ENCODE data around the gene PDLIM7. TPM values are rescaled to one million over a fixed set of nuclear protein-coding genes. Genes with fewer than 3 reads are reported as not detected.

Gene PDLIM7
- total and polyA plus RNA-seq, 7 donors = 7.2 to 923 (median 274) TPM

DNA sequence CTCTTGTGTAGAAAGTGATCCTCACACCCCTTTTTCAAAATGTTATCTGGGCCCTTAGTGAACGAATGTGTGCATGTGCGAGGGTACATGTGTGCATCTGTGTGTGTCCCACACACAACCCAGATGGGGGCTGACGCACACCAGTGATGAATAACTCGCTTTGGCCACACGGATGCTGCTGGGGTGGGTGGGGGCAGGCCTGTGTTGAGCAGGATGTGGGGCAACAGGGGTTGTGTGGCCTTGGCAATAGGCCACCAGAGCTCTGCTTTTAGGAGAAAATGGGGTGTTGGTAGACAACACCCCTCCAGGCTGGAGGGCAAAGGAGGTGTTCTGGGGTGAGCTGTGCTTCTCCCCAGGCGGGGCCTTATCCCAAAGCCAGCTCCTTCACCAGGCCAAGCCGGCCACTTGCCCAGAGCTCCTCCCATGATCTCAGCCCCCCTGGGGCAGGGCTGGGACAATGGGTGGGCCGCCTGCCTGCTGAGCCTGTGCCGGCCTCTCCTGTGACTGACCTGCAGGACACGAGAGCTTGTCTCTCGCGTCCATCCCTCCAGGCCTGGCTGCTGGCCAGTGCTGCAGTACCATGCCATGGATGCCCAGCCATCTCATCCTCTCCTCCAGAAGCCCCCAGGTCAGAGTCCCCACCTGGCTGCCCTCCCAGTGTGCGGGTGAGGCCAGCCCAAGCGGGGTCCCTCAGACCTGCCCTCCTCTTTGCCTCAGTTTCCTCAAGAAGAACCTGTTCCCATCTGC lies 25.6 kb downstream of the PDLIM7 start:
- Histone ChIP-seq H3K4me1 (peaks cover 0 to 79% (median 74%) of the 10 kb centered on the region in 4 donors), H3K9me3 (no peaks in the 10 kb centered on the region), H3K4me3 (peak overlapping the region; percentile 67 to 92 (median 80)), H3K27me3 (no peaks in the 10 kb centered on the region), H3K27ac (peak overlapping the region; percentile 95 to 99 (median 96)), H3K36me3 (peaks cover 5 to 21% (median 12%) of the 10 kb centered on the region in 4 donors)
- 76 to 84% methylated on average over 14 of the region's 14 CpGs for WGBS, 2 donors
- DNase-seq = peak; percentile 90
- intact Hi-C loops (cut with DNase I) = loop anchor here (2.0 kb wide), 1 partner anchor 15 kb away; no protein-coding TSS in a partner anchor
- no peak for TF ChIP-seq POLR2AphosphoS5 (IDR thresholded peaks at IDR 0.05)
- no peak for TF ChIP-seq EP300 (IDR thresholded peaks at IDR 0.05)
- TF ChIP-seq POLR2A (IDR thresholded peaks at IDR 0.05) = no peak
- TF ChIP-seq, protein P1, sequence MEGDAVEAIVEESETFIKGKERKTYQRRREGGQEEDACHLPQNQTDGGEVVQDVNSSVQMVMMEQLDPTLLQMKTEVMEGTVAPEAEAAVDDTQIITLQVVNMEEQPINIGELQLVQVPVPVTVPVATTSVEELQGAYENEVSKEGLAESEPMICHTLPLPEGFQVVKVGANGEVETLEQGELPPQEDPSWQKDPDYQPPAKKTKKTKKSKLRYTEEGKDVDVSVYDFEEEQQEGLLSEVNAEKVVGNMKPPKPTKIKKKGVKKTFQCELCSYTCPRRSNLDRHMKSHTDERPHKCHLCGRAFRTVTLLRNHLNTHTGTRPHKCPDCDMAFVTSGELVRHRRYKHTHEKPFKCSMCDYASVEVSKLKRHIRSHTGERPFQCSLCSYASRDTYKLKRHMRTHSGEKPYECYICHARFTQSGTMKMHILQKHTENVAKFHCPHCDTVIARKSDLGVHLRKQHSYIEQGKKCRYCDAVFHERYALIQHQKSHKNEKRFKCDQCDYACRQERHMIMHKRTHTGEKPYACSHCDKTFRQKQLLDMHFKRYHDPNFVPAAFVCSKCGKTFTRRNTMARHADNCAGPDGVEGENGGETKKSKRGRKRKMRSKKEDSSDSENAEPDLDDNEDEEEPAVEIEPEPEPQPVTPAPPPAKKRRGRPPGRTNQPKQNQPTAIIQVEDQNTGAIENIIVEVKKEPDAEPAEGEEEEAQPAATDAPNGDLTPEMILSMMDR (IDR thresholded peaks at IDR 0.05) = no peak

DNA sequence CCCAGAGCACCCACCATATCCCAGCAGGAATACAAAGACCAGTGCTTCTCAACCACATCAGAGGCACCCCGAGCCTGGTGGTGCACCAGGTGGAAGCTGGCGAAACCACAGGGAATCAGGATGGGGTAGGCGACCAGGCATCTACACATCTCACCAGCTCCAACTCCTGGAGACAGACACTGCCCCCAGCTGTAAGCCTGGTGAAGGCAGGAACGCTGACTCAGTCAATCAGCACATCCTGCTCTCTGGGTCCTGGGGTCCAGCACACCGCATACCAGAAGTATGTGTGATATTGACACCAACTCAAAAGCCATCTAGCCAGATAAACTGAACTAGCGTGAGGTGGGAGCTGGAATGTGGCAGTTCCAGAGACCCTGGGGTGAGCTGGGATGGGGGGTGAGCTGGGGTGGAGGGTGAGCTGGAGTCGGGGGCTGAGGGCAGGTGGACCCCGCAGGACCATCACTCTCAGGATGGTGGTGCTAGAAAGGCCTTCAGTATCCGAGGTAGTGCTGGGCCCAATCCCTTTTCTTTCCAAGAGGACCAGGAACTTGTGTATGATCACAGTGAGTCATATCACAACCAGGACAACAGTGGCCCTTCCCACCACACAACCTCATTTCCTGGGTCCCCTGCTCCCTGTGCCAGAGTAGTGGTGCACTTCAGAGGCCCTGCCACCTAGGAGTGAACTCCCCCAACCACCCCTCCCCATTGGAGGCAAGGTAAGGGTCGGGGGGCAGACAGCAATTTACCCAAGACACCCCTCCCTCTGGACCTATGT lies 26.5 kb downstream of the PDLIM7 start:
- Histone ChIP-seq H3K36me3 (peaks cover 8 to 30% (median 20%) of the 10 kb centered on the region in 4 donors), H3K4me3 (no peak overlapping the region), H3K27ac (peak overlapping the region; percentile 95 to 99 (median 96)), H3K27me3 (no peaks in the 10 kb centered on the region), H3K9me3 (no peaks in the 10 kb centered on the region), H3K4me1 (peaks cover 0 to 70% (median 65%) of the 10 kb centered on the region in 4 donors)
- WGBS, 2 donors = 84 to 88% methylated on average over 10 of the region's 10 CpGs
- intact Hi-C loops (cut with DNase I) = no loop called here
- TF ChIP-seq, protein P1 (IDR thresholded peaks at IDR 0.05) = no peak
- TF ChIP-seq POLR2AphosphoS5 (IDR thresholded peaks at IDR 0.05) = no peak
- no peak for TF ChIP-seq EP300 (IDR thresholded peaks at IDR 0.05)
- no peak for TF ChIP-seq POLR2A (IDR thresholded peaks at IDR 0.05)
- no peak for DNase-seq

DNA sequence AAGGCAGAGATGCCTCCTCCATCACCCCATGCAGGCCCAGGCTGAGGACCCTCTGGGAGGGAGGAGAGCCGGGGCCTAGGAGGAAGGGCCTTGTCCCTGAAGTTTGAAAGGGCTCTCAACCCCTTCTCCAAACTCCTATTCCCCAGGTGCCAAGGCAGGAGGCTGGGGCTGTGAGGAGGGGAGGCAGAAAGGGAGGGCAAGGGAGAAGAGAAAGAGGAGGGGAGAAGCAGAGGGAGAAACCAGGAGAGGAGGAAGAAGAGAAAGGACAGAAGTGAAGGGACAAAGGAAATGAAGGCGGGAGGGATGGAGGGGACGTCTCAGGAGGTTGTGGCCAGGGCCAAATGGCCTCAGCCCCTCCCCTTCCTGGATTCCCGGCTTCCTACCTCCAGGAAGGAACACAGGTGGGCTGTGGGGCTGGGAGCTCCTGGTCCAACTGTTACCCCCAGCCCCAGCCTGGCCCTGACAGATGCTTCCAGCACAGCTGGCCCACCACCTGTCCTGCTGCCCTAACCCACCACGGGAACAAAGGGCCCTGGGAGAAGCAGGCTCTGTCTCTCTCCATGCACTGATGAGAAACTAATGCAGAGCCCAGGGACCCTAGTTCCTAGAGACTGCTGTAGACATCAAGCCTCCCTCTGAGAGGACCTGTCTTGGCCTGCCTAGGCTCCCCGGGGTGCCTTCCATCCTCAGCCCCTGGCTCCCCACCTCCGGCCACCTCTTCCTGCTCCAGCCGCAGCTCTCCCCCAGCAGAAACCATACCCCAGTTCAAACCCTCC lies 27.5 kb downstream of the PDLIM7 start:
- WGBS, 2 donors = 84 to 85% methylated on average over 8 of the region's 8 CpGs
- H3K36me3 ChIP-seq = peaks cover 8 to 40% (median 27%) of the 10 kb centered on the region in 4 donors
- no peak for DNase-seq
- TF ChIP-seq EP300 (IDR thresholded peaks at IDR 0.05) (no peak), POLR2AphosphoS5 (IDR thresholded peaks at IDR 0.05) (no peak), POLR2A (IDR thresholded peaks at IDR 0.05) (no peak)
- peaks cover 0 to 60% (median 55%) of the 10 kb centered on the region in 4 donors for H3K4me1 ChIP-seq
- intact Hi-C loops (cut with DNase I) = no loop called here
- peak overlapping the region; percentile 37 to 96 (median 44) for H3K27ac ChIP-seq
- no peak overlapping the region for H3K4me3 ChIP-seq
- no peaks in the 10 kb centered on the region for H3K27me3 ChIP-seq
- no peaks in the 10 kb centered on the region for H3K9me3 ChIP-seq

DNA sequence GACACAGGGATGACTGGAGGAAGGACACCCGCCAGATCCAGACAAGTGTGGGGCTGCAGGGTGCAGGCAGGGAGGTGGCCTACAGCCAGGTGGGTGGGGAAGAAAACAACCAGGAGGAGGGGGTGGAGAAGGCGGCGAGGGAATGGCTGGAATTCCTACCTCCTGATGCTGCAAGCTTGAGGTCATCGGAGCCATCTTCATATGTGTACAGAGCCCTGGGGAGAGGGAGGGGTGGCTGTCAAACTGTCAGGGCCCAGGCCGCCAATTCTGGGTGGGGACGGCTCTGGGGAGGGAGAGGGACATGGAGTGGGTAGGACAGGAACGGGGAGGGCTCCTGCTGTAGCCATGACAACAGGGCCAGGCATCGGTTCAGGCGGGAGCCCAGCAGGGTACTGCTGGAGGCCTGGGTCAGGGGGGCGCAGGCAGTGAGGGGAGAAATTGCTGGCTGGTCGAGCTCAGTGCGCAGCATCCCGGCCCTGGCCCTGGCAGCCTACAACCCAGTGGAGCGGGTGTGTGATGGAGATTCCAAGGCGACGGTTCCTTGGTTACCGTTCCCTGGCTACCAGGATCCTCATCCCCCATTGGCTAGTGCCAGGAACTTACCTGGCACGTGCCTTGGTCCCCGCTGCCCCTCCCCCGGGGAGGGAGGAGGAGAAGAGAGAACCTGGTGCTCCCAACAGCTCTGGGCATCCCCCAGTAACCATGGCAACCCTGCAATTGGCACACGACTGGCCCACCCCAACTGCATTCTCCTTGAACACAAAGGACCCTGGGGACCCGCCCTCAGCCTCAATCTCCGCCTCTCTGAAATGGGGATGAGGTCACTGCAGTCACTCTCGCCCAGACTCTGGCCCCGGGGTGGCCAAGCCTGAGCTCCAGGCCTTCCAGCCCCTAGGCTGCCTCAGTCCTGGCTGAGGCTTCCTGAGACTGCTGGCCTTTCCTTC lies 28.4 kb downstream of the PDLIM7 start:
- TF ChIP-seq POLR2A (IDR thresholded peaks at IDR 0.05) = no peak
- TF ChIP-seq POLR2AphosphoS5 (IDR thresholded peaks at IDR 0.05) = peak in 1 of 4 donors; percentile 0
- no peak for TF ChIP-seq EP300 (IDR thresholded peaks at IDR 0.05)
- TF ChIP-seq, protein P1 (IDR thresholded peaks at IDR 0.05) = no peak
- Histone ChIP-seq H3K4me1 (peaks cover 0 to 50% (median 46%) of the 10 kb centered on the region in 4 donors), H3K4me3 (no peak overlapping the region), H3K27me3 (no peaks in the 10 kb centered on the region), H3K36me3 (peaks cover 8 to 41% (median 28%) of the 10 kb centered on the region in 4 donors), H3K27ac (peak overlapping the region; percentile 37 to 96 (median 44)), H3K9me3 (no peaks in the 10 kb centered on the region)
- DNase-seq = peak; percentile 88
- WGBS, 2 donors = 82 to 83% methylated on average over 24 of the region's 25 CpGs
- intact Hi-C loops (cut with DNase I) = no loop called here
